ENCODE results near the gene TAMALIN.

DNA sequence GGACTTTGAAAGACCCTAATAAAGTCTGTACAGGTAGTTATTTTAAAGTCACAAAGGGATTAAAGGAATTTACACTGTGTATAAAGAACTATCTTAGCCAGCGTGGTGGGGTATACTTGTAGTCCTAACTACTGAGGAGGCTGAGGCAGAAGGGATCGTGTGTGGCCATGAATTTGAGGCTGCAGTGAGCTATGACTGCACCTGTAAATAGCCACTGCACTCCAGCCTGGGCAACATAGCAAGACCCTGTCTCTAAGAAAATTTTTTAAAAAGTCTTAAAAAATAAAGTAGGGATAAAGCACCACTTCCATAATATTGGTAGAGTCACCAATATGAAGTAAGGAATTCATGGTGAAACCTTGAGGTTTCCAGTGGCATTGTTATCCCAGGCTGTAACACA is 37.1 kb upstream of the TAMALIN start:
- TF ChIP-seq, protein P1, sequence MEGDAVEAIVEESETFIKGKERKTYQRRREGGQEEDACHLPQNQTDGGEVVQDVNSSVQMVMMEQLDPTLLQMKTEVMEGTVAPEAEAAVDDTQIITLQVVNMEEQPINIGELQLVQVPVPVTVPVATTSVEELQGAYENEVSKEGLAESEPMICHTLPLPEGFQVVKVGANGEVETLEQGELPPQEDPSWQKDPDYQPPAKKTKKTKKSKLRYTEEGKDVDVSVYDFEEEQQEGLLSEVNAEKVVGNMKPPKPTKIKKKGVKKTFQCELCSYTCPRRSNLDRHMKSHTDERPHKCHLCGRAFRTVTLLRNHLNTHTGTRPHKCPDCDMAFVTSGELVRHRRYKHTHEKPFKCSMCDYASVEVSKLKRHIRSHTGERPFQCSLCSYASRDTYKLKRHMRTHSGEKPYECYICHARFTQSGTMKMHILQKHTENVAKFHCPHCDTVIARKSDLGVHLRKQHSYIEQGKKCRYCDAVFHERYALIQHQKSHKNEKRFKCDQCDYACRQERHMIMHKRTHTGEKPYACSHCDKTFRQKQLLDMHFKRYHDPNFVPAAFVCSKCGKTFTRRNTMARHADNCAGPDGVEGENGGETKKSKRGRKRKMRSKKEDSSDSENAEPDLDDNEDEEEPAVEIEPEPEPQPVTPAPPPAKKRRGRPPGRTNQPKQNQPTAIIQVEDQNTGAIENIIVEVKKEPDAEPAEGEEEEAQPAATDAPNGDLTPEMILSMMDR (IDR thresholded peaks at IDR 0.05) = no peak
- no peak for TF ChIP-seq POLR2A (IDR thresholded peaks at IDR 0.05)

Measured in thyroid gland (tissue), 4 donors.